WERI-Rb-1 (cell line): ENCODE data around the gene HOXA7.
A peak's percentile ranks its signal among the peaks of the same experiment; 100 is the strongest.

Source experiments
- DNase-seq: peaks from one replicate; pipeline ENCODE4 v3.0.0-alpha.2; 2020
- H3K27ac ChIP-seq: fragments of 250-450 bp; sonication (Bioruptor Pico); 2 replicates; pipeline ENCODE4 v1.5.1; 2020; ENCODE audit warnings: mild to moderate bottlenecking, moderate library complexity
- H3K27me3 ChIP-seq: fragments of 250-450 bp; sonication (Bioruptor Pico); 2 replicates; pipeline ENCODE4 v1.5.1; 2021; ENCODE audit warnings: mild to moderate bottlenecking, low read depth, moderate library complexity; ENCODE audit not compliant: insufficient read depth, severe bottlenecking
- H3K36me3 ChIP-seq: fragments of 250-450 bp; sonication (Bioruptor Pico); 2 replicates; pipeline ENCODE4 v1.5.1; 2020; ENCODE audit warnings: mild to moderate bottlenecking, moderate library complexity
- H3K4me3 ChIP-seq: 2 replicates; pipeline ENCODE4 v1.5.1; 2011; ENCODE audit warnings: low read depth, mild to moderate bottlenecking, control low read depth, low read length
- H3K9me3 ChIP-seq: fragments of 250-450 bp; sonication (Bioruptor Pico); 2 replicates; pipeline ENCODE4 v1.5.1; 2021; ENCODE audit warnings: mild to moderate bottlenecking, moderate library complexity; ENCODE audit not compliant: severe bottlenecking
- TF ChIP-seq, protein P1 (sequence below): IDR thresholded peaks from 2 replicates; pipeline ENCODE4 v1.5.1; 2011; ENCODE audit warnings: low read depth, mild to moderate bottlenecking, control low read depth, inconsistent platforms, low read length

Gene HOXA7

DNA sequence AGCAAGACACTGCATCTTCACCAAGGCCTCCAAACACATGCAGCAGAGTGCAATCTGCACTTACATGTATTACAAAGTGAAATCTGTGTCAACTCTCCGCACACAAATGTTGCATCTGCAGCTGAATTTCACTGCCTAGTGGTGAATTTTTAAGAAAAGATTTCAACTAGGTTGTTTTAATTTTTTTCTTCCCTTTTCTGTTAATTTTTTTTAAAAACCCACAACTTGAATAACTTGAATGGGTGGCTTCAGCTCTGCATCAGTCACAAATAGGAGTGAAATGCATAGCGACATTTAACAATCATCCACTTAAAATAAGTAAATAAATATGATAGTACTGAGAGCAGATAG lies 37.5 kb upstream of the HOXA7 start:
- no peak for DNase-seq
- Histone ChIP-seq H3K27me3 (peaks cover 96% of the 10 kb centered on the region), H3K27ac (no peak overlapping the region), H3K36me3 (no peaks in the 10 kb centered on the region), H3K4me3 (no peak overlapping the region), H3K9me3 (no peaks in the 10 kb centered on the region)
- TF ChIP-seq, protein P1, sequence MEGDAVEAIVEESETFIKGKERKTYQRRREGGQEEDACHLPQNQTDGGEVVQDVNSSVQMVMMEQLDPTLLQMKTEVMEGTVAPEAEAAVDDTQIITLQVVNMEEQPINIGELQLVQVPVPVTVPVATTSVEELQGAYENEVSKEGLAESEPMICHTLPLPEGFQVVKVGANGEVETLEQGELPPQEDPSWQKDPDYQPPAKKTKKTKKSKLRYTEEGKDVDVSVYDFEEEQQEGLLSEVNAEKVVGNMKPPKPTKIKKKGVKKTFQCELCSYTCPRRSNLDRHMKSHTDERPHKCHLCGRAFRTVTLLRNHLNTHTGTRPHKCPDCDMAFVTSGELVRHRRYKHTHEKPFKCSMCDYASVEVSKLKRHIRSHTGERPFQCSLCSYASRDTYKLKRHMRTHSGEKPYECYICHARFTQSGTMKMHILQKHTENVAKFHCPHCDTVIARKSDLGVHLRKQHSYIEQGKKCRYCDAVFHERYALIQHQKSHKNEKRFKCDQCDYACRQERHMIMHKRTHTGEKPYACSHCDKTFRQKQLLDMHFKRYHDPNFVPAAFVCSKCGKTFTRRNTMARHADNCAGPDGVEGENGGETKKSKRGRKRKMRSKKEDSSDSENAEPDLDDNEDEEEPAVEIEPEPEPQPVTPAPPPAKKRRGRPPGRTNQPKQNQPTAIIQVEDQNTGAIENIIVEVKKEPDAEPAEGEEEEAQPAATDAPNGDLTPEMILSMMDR: no peak

DNA sequence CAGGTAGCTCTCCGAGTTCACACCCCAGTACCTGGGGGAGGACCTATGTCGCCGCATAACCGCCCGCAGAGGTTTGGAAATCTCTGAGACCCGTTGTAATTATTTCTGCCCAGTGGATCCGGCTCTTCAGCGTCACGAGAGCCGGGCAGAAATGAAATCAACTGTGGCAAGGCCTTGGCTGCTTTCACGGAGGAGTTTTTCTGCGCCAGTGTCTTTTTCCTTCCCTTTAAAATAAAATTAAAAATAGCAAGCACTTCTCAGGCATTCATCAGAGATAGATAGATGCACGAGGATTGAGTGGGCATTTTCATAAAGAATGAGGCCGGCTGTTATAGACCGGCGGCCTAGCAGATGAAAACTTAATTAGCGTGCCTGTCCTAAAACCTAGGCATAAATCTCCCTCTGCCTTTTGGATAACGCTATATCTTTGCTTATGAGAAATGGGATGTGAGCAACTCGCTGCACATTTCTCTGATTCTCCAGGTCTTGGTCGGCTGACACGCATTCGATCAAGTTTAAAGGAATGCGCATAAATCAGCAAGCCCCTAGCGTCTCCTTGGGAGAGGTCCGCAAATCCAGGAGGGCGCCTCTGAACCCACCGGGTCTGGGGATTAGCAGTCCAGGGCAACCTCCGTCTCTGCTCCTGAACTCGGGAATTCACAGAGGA lies 37.0 kb upstream of the HOXA7 start:
- H3K9me3 ChIP-seq: no peaks in the 10 kb centered on the region
- H3K27me3 ChIP-seq: peaks cover 96% of the 10 kb centered on the region
- TF ChIP-seq, protein P1: no peak
- no peaks in the 10 kb centered on the region for H3K36me3 ChIP-seq
- H3K27ac ChIP-seq: no peak overlapping the region
- no peak for DNase-seq
- H3K4me3 ChIP-seq: no peak overlapping the region

GRCh38 chr7:27192546-27193334 lies 36.3 kb upstream of the HOXA7 start:
- no peaks in the 10 kb centered on the region for H3K9me3 ChIP-seq
- TF ChIP-seq, protein P1: no peak
- no peak for DNase-seq
- no peaks in the 10 kb centered on the region for H3K36me3 ChIP-seq
- H3K4me3 ChIP-seq: peak overlapping the region; percentile 20
- H3K27me3 ChIP-seq: peaks cover 96% of the 10 kb centered on the region
- no peak overlapping the region for H3K27ac ChIP-seq

DNA sequence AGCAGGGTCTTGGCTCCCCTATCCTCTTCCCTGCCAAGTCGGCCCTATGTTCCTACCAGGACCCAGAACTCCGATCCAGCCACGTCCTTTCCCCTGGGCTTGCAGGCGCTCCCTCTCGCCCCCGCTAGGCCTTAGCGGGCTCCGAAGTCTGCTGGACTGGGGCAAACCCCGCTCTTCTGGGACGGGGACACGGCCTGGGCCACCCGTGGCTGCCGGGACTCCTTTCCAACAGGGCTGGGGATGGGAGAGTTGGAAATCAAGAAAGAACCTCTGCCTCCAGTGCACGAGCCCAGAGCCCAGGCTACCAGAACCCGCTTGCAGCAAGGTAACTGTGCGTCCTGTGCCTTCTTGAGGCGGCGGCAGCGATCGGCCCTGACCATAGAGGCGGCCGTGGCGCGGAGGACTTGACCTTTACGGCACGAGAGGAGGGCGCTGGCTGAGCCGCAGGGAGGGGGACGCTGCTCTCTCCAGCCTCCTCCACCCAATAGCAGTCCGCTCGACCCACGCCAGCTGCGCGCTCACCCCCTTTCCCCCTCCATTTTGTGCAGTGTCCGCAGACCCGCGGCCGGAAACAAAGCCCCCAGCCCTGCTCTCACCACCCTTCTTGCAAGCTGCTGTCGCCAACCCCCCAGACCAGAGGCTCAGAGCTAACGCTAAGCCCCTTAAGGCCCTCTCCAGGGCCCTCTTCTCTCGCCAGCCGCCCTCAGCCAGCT lies 35.5 kb upstream of the HOXA7 start:
- Histone ChIP-seq H3K27ac (no peak overlapping the region), H3K9me3 (no peaks in the 10 kb centered on the region), H3K27me3 (peaks cover 96% of the 10 kb centered on the region), H3K36me3 (no peaks in the 10 kb centered on the region), H3K4me3 (peak overlapping the region; percentile 20; the same call in 1 of the 2 replicates)
- TF ChIP-seq, protein P1: no peak
- DNase-seq: no peak

- H3K4me3 ChIP-seq: no peak overlapping the region
- TF ChIP-seq, protein P1: no peak
- peaks cover 96% of the 10 kb centered on the region for H3K27me3 ChIP-seq
Measured at GRCh38 chr7:27191161-27191731, 34.8 kb upstream of the HOXA7 start.

More at GRCh38 chr7:27191161-27191731, 34.8 kb upstream of the HOXA7 start:
- DNase-seq: no peak
- H3K27ac ChIP-seq: no peak overlapping the region
- H3K36me3 ChIP-seq: no peaks in the 10 kb centered on the region
- H3K9me3 ChIP-seq: no peaks in the 10 kb centered on the region
